ENCODE measurements around the gene FRMPD4. TPM values are rescaled to one million over a fixed set of nuclear protein-coding genes. Genes with fewer than 3 reads are reported as not detected.

Gene FRMPD4
- total RNA-seq, 1 experiment from 2014 or later = 1.4 TPM

- Mint-ChIP-seq H3K27ac (no peak overlapping the region), H3K36me3 (no peaks in the 10 kb centered on the region), H3K4me3 (no peak overlapping the region), H3K27me3 (ENCODE audit: low read depth) (no peaks in the 10 kb centered on the region), H3K9me3 (no peaks in the 10 kb centered on the region), H3K4me1 (peaks cover 4% of the 10 kb centered on the region)
- ATAC-seq (no peak), DNase-seq (ENCODE audit: low spot score) (no peak)
- TF ChIP-seq CREM (CRISPR knock-in tag; IDR thresholded peaks at IDR 0.05) (no peak), JUN (CRISPR knock-in tag; IDR thresholded peaks at IDR 0.05) (no peak), FOXJ3 (CRISPR knock-in tag; IDR thresholded peaks at IDR 0.05; ENCODE audit: borderline replicate concordance) (no peak), STAT6 (CRISPR knock-in tag; conservative IDR thresholded peaks at IDR 0.05; ENCODE audit: low read depth) (no peak), FOXK1 (CRISPR knock-in tag; IDR thresholded peaks at IDR 0.05) (no peak), PRRX2 (CRISPR knock-in tag; IDR thresholded peaks at IDR 0.05) (no peak), GRHL2 (CRISPR knock-in tag; IDR thresholded peaks at IDR 0.05; ENCODE audit: insufficient replicate concordance, severe bottlenecking) (no peak)
- TF ChIP-seq, protein P1, sequence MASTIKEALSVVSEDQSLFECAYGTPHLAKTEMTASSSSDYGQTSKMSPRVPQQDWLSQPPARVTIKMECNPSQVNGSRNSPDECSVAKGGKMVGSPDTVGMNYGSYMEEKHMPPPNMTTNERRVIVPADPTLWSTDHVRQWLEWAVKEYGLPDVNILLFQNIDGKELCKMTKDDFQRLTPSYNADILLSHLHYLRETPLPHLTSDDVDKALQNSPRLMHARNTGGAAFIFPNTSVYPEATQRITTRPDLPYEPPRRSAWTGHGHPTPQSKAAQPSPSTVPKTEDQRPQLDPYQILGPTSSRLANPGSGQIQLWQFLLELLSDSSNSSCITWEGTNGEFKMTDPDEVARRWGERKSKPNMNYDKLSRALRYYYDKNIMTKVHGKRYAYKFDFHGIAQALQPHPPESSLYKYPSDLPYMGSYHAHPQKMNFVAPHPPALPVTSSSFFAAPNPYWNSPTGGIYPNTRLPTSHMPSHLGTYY (CRISPR knock-in tag; IDR thresholded peaks at IDR 0.05) = no peak
- TF ChIP-seq, protein P2, sequence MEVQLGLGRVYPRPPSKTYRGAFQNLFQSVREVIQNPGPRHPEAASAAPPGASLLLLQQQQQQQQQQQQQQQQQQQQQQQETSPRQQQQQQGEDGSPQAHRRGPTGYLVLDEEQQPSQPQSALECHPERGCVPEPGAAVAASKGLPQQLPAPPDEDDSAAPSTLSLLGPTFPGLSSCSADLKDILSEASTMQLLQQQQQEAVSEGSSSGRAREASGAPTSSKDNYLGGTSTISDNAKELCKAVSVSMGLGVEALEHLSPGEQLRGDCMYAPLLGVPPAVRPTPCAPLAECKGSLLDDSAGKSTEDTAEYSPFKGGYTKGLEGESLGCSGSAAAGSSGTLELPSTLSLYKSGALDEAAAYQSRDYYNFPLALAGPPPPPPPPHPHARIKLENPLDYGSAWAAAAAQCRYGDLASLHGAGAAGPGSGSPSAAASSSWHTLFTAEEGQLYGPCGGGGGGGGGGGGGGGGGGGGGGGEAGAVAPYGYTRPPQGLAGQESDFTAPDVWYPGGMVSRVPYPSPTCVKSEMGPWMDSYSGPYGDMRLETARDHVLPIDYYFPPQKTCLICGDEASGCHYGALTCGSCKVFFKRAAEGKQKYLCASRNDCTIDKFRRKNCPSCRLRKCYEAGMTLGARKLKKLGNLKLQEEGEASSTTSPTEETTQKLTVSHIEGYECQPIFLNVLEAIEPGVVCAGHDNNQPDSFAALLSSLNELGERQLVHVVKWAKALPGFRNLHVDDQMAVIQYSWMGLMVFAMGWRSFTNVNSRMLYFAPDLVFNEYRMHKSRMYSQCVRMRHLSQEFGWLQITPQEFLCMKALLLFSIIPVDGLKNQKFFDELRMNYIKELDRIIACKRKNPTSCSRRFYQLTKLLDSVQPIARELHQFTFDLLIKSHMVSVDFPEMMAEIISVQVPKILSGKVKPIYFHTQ (CRISPR knock-in tag; IDR thresholded peaks at IDR 0.05) = no peak
- TF ChIP-seq, protein P3, sequence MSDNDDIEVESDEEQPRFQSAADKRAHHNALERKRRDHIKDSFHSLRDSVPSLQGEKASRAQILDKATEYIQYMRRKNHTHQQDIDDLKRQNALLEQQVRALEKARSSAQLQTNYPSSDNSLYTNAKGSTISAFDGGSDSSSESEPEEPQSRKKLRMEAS (CRISPR knock-in tag; IDR thresholded peaks at IDR 0.05) = no peak
- ChIA-PET CTCF (no interaction called here), POLR2A (no interaction called here)
These were observed 308.2 kb downstream of the FRMPD4 start for GRCh38 chrX:12446342-12447075.

GRCh38 chrX:12447448-12448064 lies 309.3 kb downstream of the FRMPD4 start:
- Mint-ChIP-seq H3K4me1 (no peaks in the 10 kb centered on the region), H3K4me3 (no peak overlapping the region), H3K27me3 (ENCODE audit: low read depth) (no peaks in the 10 kb centered on the region), H3K27ac (no peak overlapping the region), H3K9me3 (no peaks in the 10 kb centered on the region), H3K36me3 (no peaks in the 10 kb centered on the region)
- no peak for DNase-seq (ENCODE audit: low spot score)
- POLR2A ChIA-PET = no interaction called here
- CTCF ChIA-PET = no interaction called here
- ATAC-seq = no peak
- TF ChIP-seq CTCF (IDR thresholded peaks at IDR 0.05) (no peak), ETV6 (CRISPR knock-in tag; IDR thresholded peaks at IDR 0.05) (no peak), FOXP1 (CRISPR knock-in tag; IDR thresholded peaks at IDR 0.05; ENCODE audit: borderline replicate concordance) (no peak), ZNF263 (CRISPR knock-in tag; IDR thresholded peaks at IDR 0.05; ENCODE audit: low read depth) (no peak), ZBTB21 (CRISPR knock-in tag; IDR thresholded peaks at IDR 0.05; ENCODE audit: borderline replicate concordance) (no peak)
- TF ChIP-seq, protein P4, sequence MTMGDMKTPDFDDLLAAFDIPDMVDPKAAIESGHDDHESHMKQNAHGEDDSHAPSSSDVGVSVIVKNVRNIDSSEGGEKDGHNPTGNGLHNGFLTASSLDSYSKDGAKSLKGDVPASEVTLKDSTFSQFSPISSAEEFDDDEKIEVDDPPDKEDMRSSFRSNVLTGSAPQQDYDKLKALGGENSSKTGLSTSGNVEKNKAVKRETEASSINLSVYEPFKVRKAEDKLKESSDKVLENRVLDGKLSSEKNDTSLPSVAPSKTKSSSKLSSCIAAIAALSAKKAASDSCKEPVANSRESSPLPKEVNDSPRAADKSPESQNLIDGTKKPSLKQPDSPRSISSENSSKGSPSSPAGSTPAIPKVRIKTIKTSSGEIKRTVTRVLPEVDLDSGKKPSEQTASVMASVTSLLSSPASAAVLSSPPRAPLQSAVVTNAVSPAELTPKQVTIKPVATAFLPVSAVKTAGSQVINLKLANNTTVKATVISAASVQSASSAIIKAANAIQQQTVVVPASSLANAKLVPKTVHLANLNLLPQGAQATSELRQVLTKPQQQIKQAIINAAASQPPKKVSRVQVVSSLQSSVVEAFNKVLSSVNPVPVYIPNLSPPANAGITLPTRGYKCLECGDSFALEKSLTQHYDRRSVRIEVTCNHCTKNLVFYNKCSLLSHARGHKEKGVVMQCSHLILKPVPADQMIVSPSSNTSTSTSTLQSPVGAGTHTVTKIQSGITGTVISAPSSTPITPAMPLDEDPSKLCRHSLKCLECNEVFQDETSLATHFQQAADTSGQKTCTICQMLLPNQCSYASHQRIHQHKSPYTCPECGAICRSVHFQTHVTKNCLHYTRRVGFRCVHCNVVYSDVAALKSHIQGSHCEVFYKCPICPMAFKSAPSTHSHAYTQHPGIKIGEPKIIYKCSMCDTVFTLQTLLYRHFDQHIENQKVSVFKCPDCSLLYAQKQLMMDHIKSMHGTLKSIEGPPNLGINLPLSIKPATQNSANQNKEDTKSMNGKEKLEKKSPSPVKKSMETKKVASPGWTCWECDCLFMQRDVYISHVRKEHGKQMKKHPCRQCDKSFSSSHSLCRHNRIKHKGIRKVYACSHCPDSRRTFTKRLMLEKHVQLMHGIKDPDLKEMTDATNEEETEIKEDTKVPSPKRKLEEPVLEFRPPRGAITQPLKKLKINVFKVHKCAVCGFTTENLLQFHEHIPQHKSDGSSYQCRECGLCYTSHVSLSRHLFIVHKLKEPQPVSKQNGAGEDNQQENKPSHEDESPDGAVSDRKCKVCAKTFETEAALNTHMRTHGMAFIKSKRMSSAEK (CRISPR knock-in tag; IDR thresholded peaks at IDR 0.05; ENCODE audit: borderline replicate concordance) = no peak
- TF ChIP-seq, protein P2 (CRISPR knock-in tag; IDR thresholded peaks at IDR 0.05) = no peak

All from WTC11 (cell line).